ENCODE measurements around the gene GNG4.
"Not testable (repeated sequence)": the region's sequence is repeated elsewhere in the genome, so short reads cannot be mapped to it uniquely, and the experiment has no call there.

The GNG4 gene

DNA sequence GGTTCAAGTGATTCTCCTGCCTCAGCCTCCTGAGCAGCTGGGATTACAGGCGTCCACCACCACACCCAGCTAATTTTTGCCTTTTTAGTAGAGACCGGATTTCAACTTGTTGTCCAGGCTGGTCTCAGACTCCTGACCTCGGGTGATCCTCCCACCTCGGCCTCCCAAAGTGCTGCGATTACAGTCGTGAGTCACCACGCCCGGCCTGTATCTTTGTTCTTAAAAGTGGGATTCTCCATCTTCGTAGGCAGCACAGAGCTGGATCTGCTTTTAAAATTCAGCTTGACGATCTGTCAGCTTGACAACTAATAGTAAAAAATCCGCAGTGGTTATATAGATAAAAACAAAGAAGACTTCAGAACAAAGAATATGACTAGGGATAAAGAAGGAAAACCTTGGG lies 2.8 kb upstream of the GNG4 start:
- TF ChIP-seq, protein P1, sequence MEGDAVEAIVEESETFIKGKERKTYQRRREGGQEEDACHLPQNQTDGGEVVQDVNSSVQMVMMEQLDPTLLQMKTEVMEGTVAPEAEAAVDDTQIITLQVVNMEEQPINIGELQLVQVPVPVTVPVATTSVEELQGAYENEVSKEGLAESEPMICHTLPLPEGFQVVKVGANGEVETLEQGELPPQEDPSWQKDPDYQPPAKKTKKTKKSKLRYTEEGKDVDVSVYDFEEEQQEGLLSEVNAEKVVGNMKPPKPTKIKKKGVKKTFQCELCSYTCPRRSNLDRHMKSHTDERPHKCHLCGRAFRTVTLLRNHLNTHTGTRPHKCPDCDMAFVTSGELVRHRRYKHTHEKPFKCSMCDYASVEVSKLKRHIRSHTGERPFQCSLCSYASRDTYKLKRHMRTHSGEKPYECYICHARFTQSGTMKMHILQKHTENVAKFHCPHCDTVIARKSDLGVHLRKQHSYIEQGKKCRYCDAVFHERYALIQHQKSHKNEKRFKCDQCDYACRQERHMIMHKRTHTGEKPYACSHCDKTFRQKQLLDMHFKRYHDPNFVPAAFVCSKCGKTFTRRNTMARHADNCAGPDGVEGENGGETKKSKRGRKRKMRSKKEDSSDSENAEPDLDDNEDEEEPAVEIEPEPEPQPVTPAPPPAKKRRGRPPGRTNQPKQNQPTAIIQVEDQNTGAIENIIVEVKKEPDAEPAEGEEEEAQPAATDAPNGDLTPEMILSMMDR (IDR thresholded peaks at IDR 0.05; ENCODE audit: low read depth, low read length), result no peak
- DNase-seq (ENCODE audit: low read depth, low spot score), result no peak
- in situ Hi-C loops (cut with HindIII; ENCODE audit: low sequenced_read_pairs), result no loop called here
- H3K4me3 ChIP-seq (ENCODE audit: low read depth, low read length), result no peak overlapping the region

DNA sequence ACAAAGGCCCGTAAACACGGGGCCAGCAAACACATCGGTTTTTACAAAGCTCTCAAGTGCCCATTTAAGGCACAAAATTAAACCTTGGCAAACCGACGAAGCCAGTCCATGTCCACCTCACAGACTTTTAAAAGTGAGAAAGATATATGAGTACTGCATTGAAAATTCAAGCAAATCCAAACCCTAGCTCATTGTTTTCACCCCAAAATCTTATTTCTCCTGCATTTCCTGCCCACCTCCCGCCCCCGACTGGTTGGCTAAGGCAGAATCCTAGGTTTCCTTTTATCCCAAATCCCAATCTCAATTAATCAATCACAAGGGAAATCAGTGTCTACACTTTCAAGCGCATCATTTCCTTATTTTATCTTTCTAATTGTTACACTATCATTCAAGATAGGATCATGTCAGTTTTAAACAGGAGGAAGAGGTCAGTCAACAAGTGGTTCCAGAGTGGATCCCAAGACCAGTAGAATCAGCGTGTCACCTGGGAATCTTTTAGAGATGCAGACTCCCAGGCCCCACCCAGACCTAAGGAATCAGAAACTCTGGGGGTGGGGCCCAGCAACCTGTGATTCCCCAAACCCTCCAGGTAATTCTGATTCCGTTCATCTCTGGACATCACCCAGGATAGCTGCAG lies 1.7 kb upstream of the GNG4 start:
- H3K4me3 ChIP-seq (ENCODE audit: low read depth, low read length), result no peak overlapping the region
- TF ChIP-seq, protein P1 (IDR thresholded peaks at IDR 0.05; ENCODE audit: low read depth, low read length), result no peak
- DNase-seq (ENCODE audit: low read depth, low spot score), result no peak
- in situ Hi-C loops (cut with HindIII; ENCODE audit: low sequenced_read_pairs), result no loop called here

DNA sequence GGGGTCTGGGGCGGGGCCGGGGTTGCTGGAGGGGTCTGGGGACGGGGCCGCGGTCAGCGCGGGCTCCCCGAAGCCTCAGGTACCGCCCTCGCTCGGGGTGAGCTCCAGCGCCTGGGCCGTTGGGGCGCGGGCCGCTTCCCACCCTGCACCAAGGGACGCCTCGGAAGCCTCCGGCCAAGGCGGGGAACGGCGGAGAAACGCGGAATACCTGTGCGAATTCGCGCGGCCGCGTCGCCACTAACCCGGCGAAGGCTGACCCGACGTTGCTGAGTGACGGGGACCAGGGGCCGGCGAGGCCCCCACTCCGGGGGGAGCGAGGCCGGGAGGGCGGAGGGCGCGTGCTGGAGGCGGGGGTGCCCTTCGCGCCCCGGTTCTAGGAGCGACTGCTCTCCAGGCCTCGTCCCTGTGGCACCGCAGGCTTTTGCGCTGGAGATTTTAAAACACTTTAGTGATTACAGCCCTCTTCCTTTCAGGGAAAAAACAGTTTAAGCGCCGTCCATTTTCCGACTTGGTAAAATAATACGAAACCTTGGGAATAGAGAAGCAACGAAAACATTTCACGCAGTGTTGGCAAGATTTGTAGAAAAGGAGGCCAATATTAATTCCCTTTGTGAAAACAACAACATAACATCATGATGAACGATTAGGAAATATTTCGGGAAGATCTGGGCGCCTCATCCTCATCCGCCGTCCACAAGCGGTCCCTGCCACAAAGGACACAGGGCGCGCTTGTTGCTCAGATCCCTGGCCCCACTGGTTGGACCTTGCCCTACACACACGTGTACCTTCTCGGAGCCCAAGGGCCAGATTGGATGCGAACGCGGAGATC lies 971 bp upstream of the GNG4 start:
- in situ Hi-C loops (cut with HindIII; ENCODE audit: low sequenced_read_pairs), result no loop called here
- H3K4me3 ChIP-seq (ENCODE audit: low read depth, low read length), result peak overlapping the region; percentile 31

DNA sequence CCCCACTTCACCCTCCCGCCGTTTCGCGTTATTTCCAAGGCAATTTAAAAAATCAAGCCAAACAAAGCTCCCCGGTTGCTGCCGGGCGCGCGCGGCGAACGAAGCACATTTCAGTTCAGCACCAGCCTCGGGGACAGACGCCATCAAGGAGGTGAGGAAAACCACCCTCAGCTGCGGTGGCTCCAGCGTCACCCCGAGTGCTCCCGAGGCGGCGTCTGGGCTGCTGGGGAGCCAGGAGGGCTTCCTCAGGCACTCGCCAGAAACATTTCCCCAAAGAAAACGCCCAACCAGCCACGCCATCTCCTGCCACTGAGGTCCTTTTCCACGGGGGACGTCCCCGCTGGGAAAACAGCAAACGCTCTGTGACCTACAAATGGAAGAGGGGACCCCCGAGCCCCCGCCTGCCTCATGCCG lies 623 bp downstream of the GNG4 start:
- TF ChIP-seq, protein P1 (IDR thresholded peaks at IDR 0.05; ENCODE audit: low read depth, low read length), result no peak
- in situ Hi-C loops (cut with HindIII; ENCODE audit: low sequenced_read_pairs), result no loop called here
- H3K4me3 ChIP-seq (ENCODE audit: low read depth, low read length), result peak overlapping the region; percentile 26
- peak; percentile 68 for DNase-seq (ENCODE audit: low read depth, low spot score)

More for the DNA sequence above, 971 bp upstream of the GNG4 start:
- peak; percentile 3 for DNase-seq (ENCODE audit: low read depth, low spot score)
- TF ChIP-seq, protein P1 (IDR thresholded peaks at IDR 0.05; ENCODE audit: low read depth, low read length), result no peak

DNA sequence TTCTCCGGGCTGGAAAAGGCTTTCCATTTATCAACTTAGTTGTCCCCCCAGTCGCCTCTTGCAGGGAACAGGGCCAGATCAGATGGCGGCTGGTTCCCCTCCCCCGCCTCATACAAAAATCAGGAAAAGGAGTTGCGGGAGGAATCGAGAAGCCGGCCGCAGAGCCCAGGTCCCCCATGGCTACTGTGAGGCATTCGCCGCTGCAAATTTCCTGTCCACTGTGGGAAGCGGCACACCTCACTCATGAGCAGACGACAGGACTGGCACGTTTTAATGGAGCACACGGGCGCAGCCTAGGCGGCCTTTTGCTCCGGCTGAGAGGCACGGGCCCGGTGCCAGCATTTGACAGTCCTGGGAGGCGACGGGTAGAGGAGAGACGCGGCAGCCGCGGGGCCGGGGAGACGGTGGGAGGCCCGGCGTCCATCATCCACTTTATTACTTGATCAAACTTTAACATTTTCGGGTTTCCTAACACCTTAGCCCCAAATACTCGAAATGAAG lies 1.1 kb downstream of the GNG4 start:
- in situ Hi-C loops (cut with HindIII; ENCODE audit: low sequenced_read_pairs), result no loop called here
- no peak for DNase-seq (ENCODE audit: low read depth, low spot score)
- TF ChIP-seq, protein P1 (IDR thresholded peaks at IDR 0.05; ENCODE audit: low read depth, low read length), result no peak
- H3K4me3 ChIP-seq (ENCODE audit: low read depth, low read length), result no peak overlapping the region

DNA sequence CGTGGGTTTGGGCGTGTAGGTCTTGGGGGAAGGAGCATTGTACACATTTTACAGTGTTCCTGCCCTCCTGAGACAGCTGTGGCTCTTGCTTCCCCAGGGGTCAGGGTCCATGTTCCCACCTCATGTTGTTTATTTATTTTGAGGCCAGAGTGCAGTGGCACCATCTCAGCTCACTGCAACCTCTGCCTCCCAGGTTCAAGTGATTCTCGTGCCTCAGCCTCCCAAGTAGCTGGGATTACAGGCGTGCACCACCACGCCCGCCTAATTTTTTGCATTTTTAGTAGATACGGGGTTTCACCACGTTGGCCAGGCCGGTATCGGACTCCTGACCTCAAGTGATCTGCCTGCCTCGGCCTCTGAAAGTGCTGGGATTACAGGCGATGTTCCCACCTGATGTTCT lies 2.0 kb downstream of the GNG4 start:
- DNase-seq (ENCODE audit: low read depth, low spot score); in situ Hi-C loops (cut with HindIII; ENCODE audit: low sequenced_read_pairs): not testable (repeated sequence)

DNA sequence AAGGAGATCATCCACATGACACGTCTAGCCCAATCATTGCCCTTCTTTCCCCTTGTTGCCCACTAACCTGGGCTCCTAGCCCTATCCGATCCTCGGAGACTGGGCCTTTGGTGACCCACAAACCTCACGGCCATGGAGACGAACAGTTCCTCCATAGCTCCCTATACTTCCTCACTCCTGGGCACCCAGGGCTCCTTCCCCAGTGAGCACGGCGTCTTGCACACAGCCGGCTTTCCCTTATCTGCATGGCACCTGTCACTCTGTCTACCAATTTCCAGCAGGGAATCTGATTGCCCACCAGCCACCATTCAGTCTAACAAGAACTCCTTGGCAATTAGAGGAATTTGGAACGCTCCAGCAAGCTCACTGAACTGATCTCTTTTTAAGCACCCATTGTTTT lies 3.1 kb downstream of the GNG4 start:
- TF ChIP-seq, protein P1 (IDR thresholded peaks at IDR 0.05; ENCODE audit: low read depth, low read length), result no peak
- H3K4me3 ChIP-seq (ENCODE audit: low read depth, low read length), result no peak overlapping the region
- in situ Hi-C loops (cut with HindIII; ENCODE audit: low sequenced_read_pairs), result no loop called here
- no peak for DNase-seq (ENCODE audit: low read depth, low spot score)

More for the DNA sequence above, 2.0 kb downstream of the GNG4 start:
- not testable (repeated sequence) for H3K4me3 ChIP-seq (ENCODE audit: low read depth, low read length)
